A673 (cell line): ENCODE data around the gene ZHX3.

Experiments
- CTCF ChIP-seq: fragments of 300-800, 200-600 bp; sonication (generic); conservative IDR thresholded peaks from 2 replicates; pipeline ENCODE4 v1.5.1; 2017; ENCODE audit warnings: low read depth, mild to moderate bottlenecking, antibody characterized with exemption, low read length, moderate library complexity, mixed read lengths
- EZH2 ChIP-seq: fragments of 200-600 bp; sonication (generic); IDR thresholded peaks from 2 replicates; pipeline ENCODE4 v1.6.1; 2017; ENCODE audit warnings: borderline replicate concordance, low read depth, mild to moderate bottlenecking, mixed read lengths, antibody characterized with exemption, low read length; ENCODE audit not compliant: poor library complexity, severe bottlenecking

DNA sequence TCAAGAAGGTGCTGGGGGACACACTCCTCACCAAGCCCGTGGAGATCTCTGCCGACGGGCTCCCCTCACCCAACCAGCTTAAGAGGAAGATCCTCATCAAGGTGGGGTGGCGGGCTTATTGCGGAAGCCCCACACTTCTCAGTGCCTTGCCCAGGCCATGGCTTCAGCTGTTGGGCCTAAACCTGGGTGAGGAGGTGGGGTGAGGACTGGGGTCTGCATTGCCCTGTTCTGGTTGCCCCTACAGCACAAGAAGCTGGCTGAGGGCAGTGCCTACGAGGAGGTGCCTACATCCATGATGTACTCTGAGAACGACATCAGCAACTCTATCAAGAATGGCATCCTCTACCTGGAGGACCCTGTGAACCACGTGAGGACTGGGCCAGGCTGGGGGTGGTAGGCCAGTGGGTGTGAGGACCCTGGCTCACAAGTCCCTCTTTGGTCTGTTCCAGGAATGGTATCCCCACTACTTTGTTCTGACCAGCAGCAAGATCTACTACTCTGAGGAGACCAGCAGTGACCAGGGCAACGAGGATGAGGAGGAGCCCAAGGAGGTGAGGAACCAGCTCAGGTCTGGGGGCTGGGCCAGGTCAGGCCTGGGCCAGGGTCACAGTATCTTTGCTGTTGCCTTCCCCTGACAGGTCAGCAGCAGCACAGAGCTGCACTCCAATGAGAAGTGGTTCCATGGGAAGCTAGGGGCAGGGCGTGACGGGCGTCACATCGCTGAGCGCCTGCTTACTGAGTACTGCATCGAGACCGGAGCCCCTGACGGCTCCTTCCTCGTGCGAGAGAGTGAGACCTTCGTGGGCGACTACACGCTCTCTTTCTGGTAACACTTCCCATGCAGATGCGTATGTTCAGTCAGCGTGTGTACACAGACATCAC is 152.3 kb downstream of the ZHX3 start:
- TF ChIP-seq CTCF (no peak), EZH2 (no peak)
